HG02884 (cell line): ENCODE data around the gene PLN.

ENCODE experiments used
- ATAC-seq: cut with Tn5 transposase; IDR thresholded peaks from one replicate; pipeline ENCODE4 v1.9.1; 2021; ENCODE audit warnings: mild to moderate bottlenecking, moderate library complexity; ENCODE audit not compliant: unreplicated experiment

Gene PLN

DNA sequence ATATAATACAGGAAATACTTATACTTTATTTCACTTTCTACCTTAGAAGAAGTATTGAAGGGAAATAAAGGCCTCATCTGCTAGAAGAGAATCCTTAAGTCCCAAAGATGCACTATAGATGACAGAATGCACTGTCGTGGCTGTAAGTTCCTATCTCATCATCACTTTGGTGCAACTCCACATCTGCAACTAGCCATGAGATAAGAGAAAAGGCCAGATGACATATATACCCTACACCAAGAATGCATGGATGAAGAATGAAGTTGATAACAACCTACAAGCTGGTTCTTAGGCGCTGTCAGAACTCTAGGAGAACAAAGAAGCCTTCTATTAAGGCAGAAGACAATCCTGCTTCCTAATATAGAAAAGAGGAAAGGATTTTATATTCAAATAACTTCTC, 11.6 kb upstream of the PLN start:
- ATAC-seq: no peak

DNA sequence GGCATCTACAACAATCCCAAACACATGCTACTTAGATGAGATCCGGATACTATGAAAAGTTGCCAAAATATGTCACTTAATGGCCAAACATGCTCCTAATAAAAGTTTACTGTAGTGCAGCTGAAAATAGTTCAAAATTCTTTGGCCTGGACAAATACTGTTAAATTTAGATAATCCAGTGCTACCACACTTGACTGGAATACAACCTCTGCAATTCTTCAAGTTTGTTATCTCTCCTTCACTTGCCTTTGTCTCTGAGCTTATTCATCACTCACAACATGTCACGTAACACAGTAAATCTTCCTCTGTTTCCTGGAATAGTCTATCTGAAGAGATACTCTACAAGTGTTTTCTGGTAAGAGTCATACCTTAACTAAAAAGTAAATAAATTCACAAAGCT, 10.5 kb upstream of the PLN start:
- no peak for ATAC-seq

DNA sequence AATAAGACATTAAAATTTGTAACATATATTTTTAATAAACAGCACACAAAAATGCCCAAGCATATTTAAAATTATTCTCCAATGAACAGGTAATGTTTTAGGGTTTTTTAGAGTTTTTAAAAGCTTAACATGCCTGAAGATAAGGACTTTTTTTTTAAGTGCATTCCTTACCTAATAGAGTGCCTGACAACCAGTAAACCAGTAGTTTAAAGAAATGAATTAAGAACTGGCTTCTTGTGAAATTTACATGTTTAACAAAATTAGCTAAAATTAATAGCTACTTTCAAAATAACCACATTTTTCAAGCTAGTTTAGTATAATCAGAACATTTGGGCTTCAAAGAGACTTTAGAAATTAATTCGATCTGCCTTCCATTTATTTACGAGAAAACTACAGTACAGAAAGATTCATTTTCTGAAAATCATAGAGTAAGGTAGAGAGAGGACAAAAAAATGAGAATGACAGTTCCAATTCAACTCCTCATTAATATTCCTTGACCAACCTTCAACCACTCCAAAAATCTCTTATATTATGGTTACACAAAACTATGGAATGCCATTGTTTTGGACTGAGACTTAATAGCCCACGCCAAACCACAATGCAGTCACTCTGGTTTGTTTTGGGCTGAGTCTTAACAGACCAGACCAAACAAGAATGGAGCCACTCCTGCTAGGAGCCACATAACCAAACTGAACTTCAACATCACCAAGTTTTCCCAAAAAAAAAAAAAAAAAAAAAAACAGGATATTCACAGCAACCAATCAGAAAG, 5.7 kb upstream of the PLN start:
- ATAC-seq: no peak

DNA sequence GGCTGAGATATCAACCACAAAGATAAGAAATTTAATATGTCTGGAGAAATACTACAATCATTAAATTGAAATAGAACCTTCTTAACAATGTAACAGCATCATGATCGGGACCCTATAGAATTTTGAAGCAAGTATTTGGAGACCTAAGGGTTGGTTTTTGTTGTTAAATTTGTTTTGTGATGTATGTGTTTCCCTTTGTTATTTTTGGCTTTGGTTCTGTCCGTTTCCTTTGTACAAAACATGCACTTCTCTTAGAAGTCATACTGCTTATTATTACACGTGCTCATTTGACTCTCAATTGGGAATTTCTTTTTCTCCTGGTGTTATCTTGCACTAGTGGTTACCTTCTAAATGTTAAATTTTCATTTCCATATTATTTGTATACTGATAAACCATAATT, 4.0 kb upstream of the PLN start:
- no peak for ATAC-seq

DNA sequence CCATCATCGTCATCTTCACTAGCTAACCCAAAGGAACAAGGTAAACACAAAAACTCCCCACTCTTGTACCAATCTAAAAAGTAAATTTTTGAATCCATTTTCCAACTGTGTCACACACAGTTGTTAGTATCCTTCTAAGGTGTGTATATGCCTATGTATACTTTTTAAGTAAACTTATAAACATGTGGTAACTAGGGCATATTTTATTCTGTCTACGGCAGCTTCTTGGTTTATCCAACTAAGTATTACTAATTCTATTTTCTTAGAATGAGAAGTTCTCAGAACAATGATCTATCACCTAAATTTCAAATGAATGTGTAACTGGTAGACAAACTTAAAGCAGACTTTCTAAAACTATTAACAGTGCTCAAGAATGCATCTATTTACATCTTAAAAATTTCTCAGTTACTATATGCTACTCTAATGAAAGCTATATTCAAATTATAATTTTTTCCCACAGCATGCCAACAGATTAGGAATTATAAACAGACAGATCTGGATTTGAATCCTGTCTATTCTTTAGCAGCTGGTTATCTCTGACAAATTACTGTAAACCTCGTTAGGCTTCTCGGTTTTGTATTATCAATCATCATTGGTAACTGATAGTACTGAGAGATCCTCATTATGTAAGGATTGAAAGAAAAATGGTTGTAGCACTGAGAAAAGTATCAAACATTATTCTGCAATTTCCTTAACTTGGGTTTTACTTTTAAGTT, 1.8 kb upstream of the PLN start:
- no peak for ATAC-seq

DNA sequence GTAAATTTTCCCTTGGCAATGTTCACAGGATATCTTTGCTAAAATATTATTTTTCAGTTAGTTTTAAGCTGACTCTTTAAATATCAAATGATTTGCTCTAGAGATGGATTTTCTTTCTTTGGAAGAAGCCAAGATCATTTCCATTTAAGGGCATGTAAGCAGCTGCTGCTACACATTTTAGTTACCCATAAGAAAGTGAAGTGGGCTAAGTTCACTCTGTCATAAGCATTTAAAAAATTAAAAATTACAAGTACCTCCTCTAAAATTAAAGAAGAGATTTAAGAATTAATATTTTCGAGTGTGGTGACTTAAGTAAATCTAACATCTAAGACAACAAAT, 1.2 kb upstream of the PLN start:
- ATAC-seq: no peak

DNA sequence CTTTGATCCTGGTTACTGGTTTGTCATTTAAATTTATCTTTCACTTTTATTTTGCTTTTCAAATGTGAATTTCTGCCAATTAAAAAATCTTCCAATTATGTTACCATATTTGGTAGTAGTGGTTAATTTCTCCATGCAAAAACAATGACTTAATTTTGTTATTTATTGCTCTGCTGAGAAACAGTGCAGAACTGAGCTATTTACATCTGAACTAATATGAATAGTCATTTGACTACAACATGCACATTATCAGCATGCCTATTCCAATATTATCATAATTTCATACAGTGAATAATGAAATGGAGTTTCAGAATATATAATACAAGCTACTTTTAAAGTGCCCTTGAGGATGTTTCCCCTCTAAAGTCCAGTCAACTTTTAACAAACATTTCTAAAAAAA, 517 bp downstream of the PLN start:
- no peak for ATAC-seq

DNA sequence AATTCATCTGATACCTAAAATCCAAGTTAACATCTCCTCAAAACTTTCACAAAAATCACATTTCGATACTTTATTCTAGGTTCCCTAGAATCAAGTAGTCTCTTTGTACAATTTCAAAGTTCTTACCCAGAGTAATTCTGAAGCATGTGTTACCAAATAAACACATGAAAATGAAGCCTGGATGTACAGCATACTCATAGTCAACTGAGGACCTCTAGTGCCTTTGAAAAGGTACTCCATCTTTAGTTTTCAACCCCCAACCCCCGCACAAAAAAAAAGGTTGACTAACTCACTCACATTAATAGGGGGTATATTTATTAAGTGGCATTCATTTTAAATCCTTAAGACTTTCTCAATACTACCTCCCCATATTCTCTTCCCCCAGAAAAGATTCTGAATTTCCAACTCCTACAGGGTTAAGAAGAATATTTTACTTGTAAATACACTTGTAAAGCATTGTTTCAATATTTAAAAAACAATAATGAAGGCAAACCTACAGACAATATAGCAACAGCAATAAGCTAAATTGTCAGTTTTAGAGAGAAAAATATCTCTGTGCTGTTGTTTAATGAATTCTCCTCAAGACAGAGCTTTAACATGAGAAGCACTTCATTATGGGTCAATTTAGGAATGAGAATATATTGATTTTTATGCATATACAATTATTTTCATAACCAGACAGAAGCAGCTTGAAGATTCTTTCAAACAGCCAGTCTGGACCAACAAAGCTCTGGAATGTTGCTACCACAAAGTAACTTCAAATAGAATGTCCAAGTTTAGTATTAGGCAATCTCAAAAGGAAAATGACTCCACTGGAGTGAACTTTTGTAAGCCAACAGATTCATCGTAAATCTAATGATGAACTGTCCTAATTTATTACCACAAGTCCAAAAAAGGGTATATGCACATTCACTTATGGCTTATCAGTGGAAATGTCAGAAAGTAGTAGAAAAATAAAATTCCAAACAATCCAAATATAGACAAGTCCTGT, 3.3 kb downstream of the PLN start:
- ATAC-seq: peak; percentile 95

DNA sequence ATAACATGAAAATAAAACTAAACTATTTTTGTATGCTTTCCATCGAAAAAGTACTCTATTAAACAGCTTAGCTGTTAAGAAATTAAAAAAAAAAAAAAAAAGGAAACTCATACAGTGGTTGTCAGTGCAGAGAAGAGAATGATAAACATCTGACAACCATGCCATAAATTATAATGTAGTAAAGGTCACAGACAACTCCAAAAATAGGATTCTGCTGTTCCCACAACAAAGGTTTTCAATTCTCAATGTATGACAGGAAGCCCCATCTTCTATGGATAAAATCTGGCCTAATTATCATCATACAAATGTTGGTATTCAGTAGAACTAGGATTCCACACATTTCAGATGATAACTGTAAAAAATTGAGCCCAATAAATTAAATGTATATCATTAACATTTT, 5.0 kb downstream of the PLN start:
- no peak for ATAC-seq

DNA sequence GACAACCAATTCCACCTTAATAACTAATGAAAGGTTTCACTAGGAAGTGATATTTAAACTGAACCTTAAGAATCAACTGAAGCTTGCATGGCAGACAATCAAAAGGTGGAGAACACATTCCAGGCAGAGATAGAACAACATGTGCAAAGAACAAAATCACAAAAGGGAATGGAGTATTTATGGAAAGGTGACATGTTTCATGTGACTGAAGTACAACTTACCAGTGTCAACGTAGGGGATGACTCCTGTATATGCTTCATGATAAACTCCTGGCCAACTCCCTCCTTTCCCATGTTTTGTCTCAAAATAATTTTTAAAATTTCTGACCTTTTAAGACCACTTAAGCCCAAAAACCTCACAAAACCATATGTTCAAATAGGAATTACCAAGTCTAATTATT, 6.6 kb downstream of the PLN start:
- ATAC-seq: no peak

DNA sequence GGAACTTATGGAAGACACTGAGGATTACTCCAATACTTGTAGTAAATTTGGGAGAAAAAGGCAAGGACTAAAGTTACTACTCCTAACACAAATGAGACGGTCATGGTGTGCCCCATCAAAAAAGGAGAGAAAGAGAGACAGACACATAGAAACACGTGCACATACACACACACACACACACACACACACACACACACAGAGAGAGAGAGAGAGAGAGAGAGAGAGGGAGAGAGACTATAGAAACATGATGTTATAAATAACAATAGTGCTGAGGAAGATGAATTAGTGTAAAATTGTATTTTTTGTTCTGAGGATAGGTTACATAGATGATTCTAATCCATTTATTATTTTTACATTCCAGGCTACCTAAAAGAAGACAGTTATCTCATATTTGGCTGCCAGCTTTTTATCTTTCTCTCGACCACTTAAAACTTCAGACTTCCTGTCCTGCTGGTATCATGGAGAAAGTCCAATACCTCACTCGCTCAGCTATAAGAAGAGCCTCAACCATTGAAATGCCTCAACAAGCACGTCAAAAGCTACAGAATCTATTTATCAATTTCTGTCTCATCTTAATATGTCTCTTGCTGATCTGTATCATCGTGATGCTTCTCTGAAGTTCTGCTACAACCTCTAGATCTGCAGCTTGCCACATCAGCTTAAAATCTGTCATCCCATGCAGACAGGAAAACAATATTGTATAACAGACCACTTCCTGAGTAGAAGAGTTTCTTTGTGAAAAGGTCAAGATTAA, 10.5 kb downstream of the PLN start:
- ATAC-seq: peak; percentile 52

DNA sequence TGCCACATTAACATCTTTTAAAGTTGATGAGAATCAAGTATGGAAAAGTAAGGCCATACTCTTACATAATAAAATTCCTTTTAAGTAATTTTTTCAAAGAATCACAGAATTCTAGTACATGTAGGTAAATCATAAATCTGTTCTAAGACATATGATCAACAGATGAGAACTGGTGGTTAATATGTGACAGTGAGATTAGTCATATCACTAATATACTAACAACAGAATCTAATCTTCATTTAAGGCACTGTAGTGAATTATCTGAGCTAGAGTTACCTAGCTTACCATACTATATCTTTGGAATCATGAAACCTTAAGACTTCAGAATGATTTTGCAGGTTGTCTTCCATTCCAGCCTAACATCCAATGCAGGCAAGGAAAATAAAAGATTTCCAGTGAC, 11.6 kb downstream of the PLN start:
- ATAC-seq: no peak

DNA sequence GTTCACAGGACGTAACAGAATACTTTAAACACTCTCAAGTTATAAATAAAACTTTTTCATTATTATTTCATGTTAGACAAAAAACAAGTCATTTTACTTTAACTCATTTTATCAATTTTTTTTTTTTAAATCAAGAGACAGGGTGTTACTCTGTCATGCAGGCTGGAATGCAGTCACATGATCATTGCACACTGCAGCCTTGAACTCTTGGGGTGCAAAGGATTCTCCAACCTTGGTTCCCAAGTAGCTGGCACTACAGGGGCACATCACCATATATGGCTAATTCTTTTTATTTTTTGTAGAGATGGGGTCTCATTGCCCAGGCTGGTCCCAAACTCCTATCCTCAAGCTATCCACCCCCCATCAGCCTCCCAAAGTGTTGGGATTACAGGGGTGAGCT, 14.2 kb downstream of the PLN start:
- no peak for ATAC-seq

DNA sequence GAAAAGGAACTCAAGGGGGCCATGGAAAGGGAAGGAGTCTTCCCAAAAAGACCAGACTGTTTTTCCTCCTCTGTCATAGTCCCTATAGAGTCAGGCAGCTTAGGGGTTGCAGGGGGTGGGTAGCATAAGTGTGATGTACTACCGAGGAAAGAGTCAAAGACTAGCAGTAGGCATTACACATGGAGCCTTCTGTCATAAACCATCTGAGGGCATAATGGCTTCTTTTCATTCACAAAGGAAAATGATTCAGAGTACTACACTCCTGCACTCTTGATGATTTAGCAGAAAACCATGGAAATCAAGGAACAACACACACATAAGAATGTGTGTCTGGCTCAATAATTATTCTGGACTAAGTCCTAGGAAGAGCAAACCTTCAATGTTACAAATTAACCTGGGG, 14.9 kb downstream of the PLN start:
- no peak for ATAC-seq

DNA sequence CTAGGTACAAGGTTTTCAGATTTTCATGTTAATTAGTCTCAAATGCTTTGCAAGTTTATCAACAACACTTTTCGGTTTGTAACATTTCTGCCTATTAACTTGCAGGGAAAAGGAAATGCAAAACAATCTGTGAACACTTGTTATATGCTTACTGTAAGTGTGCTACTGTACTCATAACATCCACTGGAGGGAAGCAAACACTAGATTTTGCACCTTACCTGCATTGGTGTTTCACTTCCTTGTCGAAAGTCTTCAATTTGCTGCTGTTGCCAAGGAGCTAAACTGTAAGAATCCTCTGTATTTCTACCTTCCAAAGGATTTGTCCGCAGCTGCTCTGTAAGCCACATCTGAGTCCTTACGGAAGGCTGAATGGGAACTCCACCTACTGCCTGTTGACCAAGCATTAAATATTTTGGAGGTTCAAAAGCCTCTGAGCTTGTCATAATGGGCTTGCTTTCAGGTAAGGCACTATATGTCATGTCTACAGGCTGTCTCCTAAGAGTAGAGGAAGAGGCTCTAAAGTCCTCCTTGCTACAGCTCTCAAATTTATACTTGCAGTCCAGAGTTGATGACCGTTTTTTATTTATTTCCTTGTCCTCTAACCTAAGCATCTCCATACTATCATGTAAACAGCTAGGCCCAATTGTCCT, 17.3 kb downstream of the PLN start:
- peak; percentile 99 for ATAC-seq

DNA sequence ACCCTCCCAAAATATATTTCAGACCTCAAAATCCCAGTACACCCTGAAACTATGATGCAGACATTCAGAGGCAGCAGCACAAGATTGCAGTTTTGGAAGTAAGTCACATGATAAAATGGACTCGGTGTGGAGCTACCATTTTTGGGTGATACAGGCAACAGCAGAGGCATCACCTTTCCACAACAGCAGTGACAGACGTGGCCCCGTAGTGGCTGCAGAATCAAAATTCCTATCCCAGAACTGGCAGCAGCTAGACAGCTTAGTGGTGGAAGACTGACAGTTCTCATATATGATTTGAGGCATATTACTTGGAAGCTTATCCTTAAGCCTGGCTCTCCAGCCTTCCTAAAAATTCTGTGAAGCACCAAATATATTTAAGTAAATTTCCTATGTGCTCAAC, 19.9 kb downstream of the PLN start:
- no peak for ATAC-seq

DNA sequence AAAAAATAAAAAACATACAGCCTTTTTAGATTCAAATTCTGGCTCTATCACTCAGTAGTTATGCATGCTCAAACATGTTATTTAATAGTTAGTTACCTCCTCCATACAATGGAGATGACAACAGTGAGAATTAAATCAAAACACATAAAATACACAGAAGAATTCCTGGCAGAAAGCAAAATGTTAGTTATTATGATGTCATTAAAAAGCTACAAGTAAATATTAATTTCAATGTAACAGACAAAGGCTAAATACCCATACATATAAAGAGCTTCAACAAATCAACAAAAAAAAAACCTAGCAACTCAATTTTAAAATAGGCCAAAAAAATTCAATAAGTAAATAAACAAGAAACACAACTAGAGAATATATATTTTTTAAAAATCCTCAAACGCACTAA, 21.4 kb downstream of the PLN start:
- ATAC-seq: no peak

DNA sequence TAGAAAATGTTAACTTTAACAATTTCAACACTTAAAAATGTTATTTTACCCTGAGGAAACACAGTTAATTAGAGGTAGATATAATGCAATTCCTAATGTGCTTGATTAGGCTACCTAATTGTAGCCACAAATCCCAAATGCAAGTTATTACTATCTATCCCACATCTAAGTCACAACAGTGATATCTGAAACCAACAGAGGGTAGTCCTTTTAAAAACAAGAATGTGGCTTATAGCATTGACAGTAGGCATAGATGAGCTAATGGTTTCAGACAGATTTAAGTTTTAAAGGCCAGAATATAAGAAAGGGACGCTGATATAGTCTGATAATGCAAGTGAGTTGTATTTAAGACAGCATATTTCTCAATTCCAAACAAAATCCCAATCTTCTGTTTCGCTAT, 23.0 kb downstream of the PLN start:
- ATAC-seq: no peak

DNA sequence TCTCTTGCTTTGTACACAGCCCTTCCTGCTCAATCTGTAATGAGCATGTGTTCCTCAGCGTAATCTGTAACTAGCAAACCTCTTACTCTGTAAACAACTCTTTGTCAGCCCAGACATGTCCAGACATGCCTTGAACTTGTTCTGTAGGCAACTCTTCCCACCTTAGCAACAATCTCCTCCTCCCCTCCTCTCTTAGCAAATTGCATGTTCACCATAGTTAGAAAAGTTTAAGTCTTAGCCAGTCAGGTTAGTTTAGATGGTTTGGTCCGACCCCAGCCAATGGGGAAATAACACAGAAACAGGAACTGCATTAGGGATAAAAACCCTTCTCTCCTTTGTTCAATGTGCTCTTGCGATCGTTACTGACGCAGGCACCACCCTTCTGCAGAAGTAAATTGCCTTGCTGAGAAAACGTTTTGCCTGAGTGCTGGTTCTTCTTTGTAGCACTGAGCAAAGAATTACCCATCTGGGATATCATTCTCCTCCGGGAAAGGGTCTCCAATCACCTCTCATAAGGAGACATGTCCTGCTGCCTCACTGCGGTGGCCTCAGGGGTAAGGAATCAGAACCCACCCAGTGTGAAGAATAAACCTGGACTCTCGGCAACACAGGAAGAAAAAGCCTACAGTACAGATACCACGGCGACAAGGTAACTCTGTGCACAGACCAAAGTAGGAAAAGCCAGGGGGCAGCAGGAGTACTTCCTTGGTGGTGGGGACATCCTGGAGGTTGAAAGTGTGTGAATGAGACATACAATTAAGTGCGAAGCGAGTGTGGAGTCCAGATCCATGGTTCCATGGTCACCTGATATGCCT, 26.2 kb downstream of the PLN start:
- ATAC-seq: no peak

DNA sequence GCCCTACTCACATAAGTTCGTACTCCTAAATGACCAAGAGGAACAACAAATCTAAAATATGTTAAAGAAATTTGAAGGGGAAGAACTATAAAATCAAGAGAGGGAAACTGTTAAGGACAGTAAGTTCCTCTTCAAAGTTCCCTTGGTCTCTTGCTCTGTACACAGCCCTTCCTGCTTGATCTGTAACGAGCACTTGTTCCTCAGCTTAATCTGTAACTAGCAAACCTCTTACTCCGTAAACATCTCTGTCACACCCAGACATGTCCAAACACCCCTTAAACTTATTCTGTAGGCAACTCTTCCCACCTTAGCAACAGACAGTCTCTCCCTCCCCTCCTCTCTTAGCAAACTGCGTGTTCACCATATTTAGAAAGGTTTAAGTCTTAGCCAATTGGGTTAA, 29.9 kb downstream of the PLN start:
- ATAC-seq: no peak
